ENCODE results near the gene PRORP.

PRORP gene

DNA sequence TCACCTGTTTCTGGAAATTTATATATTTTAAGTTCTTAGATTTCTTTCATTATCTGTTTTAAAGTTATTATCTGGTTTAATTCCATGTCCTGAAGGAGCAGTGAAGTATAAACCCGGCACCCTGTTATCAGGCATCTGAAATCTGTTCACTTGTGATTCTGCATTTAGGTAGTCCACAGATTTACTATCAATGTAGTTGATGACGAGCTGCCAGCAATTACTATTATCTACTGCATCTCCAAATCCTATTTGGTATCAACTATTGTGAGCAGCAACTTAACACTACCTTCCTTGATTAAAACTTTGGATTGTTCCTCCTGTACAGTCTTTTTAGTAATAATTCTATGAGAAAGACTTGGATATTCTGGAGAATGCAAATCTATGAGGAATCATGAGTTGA, 36.1 kb downstream of the PRORP start:
- Histone ChIP-seq H3F3A (ENCODE audit: insufficient read depth, low read length) (0 out of 2 replicates have a peak, but pooled peaks cover 3% of the 10 kb centered on the region), H3K79me2 (ENCODE audit: low read length) (no peaks in the 10 kb centered on the region), H3K9me3 (replicated peaks; ENCODE audit: insufficient read depth, low read length) (no peaks in the 10 kb centered on the region), H3K4me3 (ENCODE audit: low read length) (no peak overlapping the region), H3K36me3 (replicated peaks; ENCODE audit: insufficient read depth, low read length) (no peaks in the 10 kb centered on the region), H3K9ac (ENCODE audit: low read length) (no peak overlapping the region), H2AFZ (ENCODE audit: low read length) (no peak overlapping the region), H3K27ac (ENCODE audit: low read length) (no peak overlapping the region), H3K4me1 (ENCODE audit: low read length) (no peaks in the 10 kb centered on the region), H3K9me2 (replicated peaks; ENCODE audit: insufficient read depth, low read length) (no peaks in the 10 kb centered on the region), H4K20me1 (ENCODE audit: insufficient read depth, low read length) (no peaks in the 10 kb centered on the region), H3K4me2 (ENCODE audit: low read depth, low read length) (no peak overlapping the region), H3K27me3 (replicated peaks; ENCODE audit: insufficient read depth, low read length) (no peaks in the 10 kb centered on the region)
- TF ChIP-seq, protein P1, sequence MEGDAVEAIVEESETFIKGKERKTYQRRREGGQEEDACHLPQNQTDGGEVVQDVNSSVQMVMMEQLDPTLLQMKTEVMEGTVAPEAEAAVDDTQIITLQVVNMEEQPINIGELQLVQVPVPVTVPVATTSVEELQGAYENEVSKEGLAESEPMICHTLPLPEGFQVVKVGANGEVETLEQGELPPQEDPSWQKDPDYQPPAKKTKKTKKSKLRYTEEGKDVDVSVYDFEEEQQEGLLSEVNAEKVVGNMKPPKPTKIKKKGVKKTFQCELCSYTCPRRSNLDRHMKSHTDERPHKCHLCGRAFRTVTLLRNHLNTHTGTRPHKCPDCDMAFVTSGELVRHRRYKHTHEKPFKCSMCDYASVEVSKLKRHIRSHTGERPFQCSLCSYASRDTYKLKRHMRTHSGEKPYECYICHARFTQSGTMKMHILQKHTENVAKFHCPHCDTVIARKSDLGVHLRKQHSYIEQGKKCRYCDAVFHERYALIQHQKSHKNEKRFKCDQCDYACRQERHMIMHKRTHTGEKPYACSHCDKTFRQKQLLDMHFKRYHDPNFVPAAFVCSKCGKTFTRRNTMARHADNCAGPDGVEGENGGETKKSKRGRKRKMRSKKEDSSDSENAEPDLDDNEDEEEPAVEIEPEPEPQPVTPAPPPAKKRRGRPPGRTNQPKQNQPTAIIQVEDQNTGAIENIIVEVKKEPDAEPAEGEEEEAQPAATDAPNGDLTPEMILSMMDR (IDR thresholded peaks at IDR 0.05; ENCODE audit: low read length) = no peak
- TF ChIP-seq EZH2phosphoT487 (IDR thresholded peaks at IDR 0.05; ENCODE audit: low read length) = no peak
- TF ChIP-seq EZH2 (optimal IDR thresholded peaks at IDR 0.05; ENCODE audit: low read depth, low read length) = no peak
- no peak for DNase-seq

DNA sequence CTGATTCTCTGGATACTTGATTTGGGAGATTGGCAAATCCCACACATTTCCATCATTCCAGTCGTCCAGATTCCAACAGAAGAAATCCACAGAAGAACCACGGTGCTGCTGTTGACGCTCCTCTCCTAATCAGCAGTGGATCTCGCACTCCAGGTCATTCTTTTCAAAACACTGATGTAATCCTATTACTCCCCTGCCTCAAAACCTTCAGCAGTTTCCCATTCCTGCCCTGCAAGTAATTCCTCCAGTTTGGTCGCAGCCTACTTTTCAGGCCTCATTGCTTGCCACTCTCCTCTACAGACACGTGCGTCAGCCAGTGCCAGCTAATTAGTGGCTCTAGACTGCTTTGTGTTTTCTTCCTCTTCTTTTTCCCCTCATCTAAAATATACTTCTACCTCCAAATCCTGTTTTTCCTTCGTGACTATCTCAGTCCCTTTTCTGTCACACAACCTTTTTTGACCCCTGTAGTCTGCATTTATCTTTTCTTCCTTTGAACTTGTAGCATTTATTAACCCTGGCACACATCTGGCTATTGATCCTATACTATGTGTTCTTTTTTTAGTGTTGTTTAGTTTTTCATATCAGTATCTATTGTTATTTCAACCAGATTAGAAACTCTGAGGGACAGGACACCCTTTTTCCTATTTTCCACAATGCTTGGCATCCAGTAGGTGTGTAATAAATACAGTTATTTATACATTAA, 36.8 kb downstream of the PRORP start:
- Histone ChIP-seq H3K27me3 (replicated peaks; ENCODE audit: insufficient read depth, low read length) (no peaks in the 10 kb centered on the region), H4K20me1 (ENCODE audit: insufficient read depth, low read length) (no peaks in the 10 kb centered on the region), H3F3A (ENCODE audit: insufficient read depth, low read length) (0 out of 2 replicates have a peak, but pooled peaks cover 3% of the 10 kb centered on the region), H3K4me3 (ENCODE audit: low read length) (no peak overlapping the region), H3K27ac (ENCODE audit: low read length) (no peak overlapping the region), H3K4me1 (ENCODE audit: low read length) (no peaks in the 10 kb centered on the region), H3K9me2 (replicated peaks; ENCODE audit: insufficient read depth, low read length) (no peaks in the 10 kb centered on the region), H3K9me3 (replicated peaks; ENCODE audit: insufficient read depth, low read length) (no peaks in the 10 kb centered on the region), H3K4me2 (ENCODE audit: low read depth, low read length) (no peak overlapping the region), H3K79me2 (ENCODE audit: low read length) (no peaks in the 10 kb centered on the region), H3K36me3 (replicated peaks; ENCODE audit: insufficient read depth, low read length) (no peaks in the 10 kb centered on the region), H2AFZ (ENCODE audit: low read length) (no peak overlapping the region), H3K9ac (ENCODE audit: low read length) (no peak overlapping the region)
- TF ChIP-seq EZH2 (optimal IDR thresholded peaks at IDR 0.05; ENCODE audit: low read depth, low read length) (no peak), EZH2phosphoT487 (IDR thresholded peaks at IDR 0.05; ENCODE audit: low read length) (no peak)
- TF ChIP-seq, protein P1 (IDR thresholded peaks at IDR 0.05; ENCODE audit: low read length) = no peak
- DNase-seq = no peak

DNA sequence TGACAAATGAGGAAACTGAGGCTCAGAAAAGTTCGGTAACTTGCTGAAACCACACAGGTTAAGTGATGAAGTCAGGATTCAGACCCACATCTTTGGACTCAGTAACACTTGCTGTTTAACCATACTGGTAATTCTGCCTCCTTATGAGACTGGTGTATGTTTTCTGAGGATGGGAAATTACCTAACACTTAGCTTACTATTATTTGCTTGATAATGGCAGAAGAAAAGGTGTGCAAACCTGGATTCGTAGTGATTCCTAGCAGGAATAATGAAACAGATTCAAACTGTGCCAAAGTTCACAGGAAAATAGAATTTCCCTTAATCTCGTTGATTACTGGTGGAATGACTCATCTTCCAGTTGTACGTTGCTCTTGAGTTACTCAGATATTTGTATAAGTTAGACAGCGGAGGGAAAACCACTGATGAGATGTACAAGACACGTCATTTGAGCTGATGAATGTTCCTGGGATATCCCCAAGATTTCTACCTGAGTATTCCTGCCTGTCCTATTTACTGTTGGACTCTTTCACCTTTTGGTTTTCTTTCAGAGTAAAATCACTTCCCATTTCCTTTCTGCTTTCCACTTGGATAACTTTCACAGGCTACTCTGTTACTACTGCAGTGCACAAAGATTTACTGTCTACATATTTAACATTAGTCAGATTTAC, 37.5 kb downstream of the PRORP start:
- Histone ChIP-seq H3K9ac (ENCODE audit: low read length) (no peak overlapping the region), H4K20me1 (ENCODE audit: insufficient read depth, low read length) (no peaks in the 10 kb centered on the region), H3K4me1 (ENCODE audit: low read length) (no peaks in the 10 kb centered on the region), H3K79me2 (ENCODE audit: low read length) (no peaks in the 10 kb centered on the region), H2AFZ (ENCODE audit: low read length) (no peak overlapping the region), H3K9me3 (replicated peaks; ENCODE audit: insufficient read depth, low read length) (no peaks in the 10 kb centered on the region), H3K36me3 (replicated peaks; ENCODE audit: insufficient read depth, low read length) (no peaks in the 10 kb centered on the region), H3K27ac (ENCODE audit: low read length) (no peak overlapping the region), H3K9me2 (replicated peaks; ENCODE audit: insufficient read depth, low read length) (no peaks in the 10 kb centered on the region), H3K4me2 (ENCODE audit: low read depth, low read length) (no peak overlapping the region), H3F3A (ENCODE audit: insufficient read depth, low read length) (0 out of 2 replicates have a peak, but pooled peaks cover 3% of the 10 kb centered on the region), H3K27me3 (replicated peaks; ENCODE audit: insufficient read depth, low read length) (no peaks in the 10 kb centered on the region), H3K4me3 (ENCODE audit: low read length) (no peak overlapping the region)
- TF ChIP-seq, protein P1 (IDR thresholded peaks at IDR 0.05; ENCODE audit: low read length) = no peak
- TF ChIP-seq EZH2 (optimal IDR thresholded peaks at IDR 0.05; ENCODE audit: low read depth, low read length) (no peak), EZH2phosphoT487 (IDR thresholded peaks at IDR 0.05; ENCODE audit: low read length) (no peak)
- DNase-seq = no peak
